Osteoblast (primary cell): ENCODE measurements around the gene KIF14. TPM values are rescaled to one million over a fixed set of nuclear protein-coding genes. Genes with fewer than 3 reads are reported as not detected.

Source experiments
- DNase-seq: peaks from one replicate; pipeline ENCODE4 v3.0.0; 2011; ENCODE audit warnings: low spot score, mixed read lengths; ENCODE audit not compliant: insufficient read length; ENCODE audit errors: missing footprints
- H2AFZ ChIP-seq: 2 replicates; pipeline ENCODE4 v1.6.0; 2011; ENCODE audit warnings: mild to moderate bottlenecking, low read length
- H3K27ac ChIP-seq: 2 replicates; pipeline ENCODE4 v1.5.1; 2011; ENCODE audit warnings: mild to moderate bottlenecking, low read depth, low read length, moderate library complexity
- H3K27me3 ChIP-seq: 2 replicates; pipeline ENCODE4 v1.6.0; 2012; ENCODE audit warnings: mild to moderate bottlenecking, control low read depth, inconsistent platforms, low read length, moderate library complexity; ENCODE audit not compliant: insufficient read depth
- H3K36me3 ChIP-seq: 2 replicates; pipeline ENCODE4 v1.5.1; 2011; ENCODE audit warnings: mild to moderate bottlenecking, low read length, control low read depth, moderate library complexity; ENCODE audit not compliant: insufficient read depth
- H3K4me1 ChIP-seq: 2 replicates; pipeline ENCODE4 v1.5.1; 2011; ENCODE audit warnings: mild to moderate bottlenecking, low read length, control low read depth, moderate library complexity; ENCODE audit not compliant: insufficient read depth
- H3K4me2 ChIP-seq: 2 replicates; pipeline ENCODE4 v1.6.0; 2011; ENCODE audit warnings: mild to moderate bottlenecking, low read length; ENCODE audit not compliant: insufficient read depth
- H3K4me3 ChIP-seq: fragments of 200-600 bp; sonication (generic); 3 replicates; pipeline ENCODE4 v1.5.1; 2012; ENCODE audit warnings: mild to moderate bottlenecking, low read length, inconsistent platforms; ENCODE audit not compliant: insufficient read depth
- H3K79me2 ChIP-seq: 2 replicates; pipeline ENCODE4 v1.6.0; 2012; ENCODE audit warnings: mild to moderate bottlenecking, low read length, control low read depth, inconsistent platforms; ENCODE audit not compliant: insufficient read depth
- H3K9me3 ChIP-seq: 2 replicates; pipeline ENCODE4 v1.5.1; 2011; ENCODE audit warnings: low read depth, low read length, control low read depth
- H4K20me1 ChIP-seq: 2 replicates; pipeline ENCODE4 v1.6.0; 2012; ENCODE audit warnings: mild to moderate bottlenecking, low read length, control low read depth; ENCODE audit not compliant: insufficient read depth
- CTCF ChIP-seq: IDR thresholded peaks from 2 replicates; pipeline ENCODE4 v1.5.1; 2011; ENCODE audit warnings: mild to moderate bottlenecking, low read depth, low read length, moderate library complexity; ENCODE audit errors: extremely low read depth
- total RNA-seq: library from RNA; depleted of rRNA; stranded (reverse); fragments of >200 nt; gene quantifications from 2 replicates; pipeline ENCODE4 v1.2.3, GENCODE V29; 2012

Gene KIF14
- total RNA-seq, 1 donor, result 1.8 TPM

GRCh38 chr1:200646515-200646914 lies 26.0 kb upstream of the KIF14 start:
- Histone ChIP-seq H3K36me3 (peaks cover 13% of the 10 kb centered on the region), H3K4me2 (no peak overlapping the region), H3K4me1 (no peaks in the 10 kb centered on the region), H3K27ac (no peak overlapping the region), H4K20me1 (no peaks in the 10 kb centered on the region), H3K9me3 (no peaks in the 10 kb centered on the region), H3K79me2 (no peaks in the 10 kb centered on the region), H2AFZ (no peak overlapping the region), H3K4me3 (no peak overlapping the region), H3K27me3 (no peaks in the 10 kb centered on the region)
- TF ChIP-seq CTCF, result no peak
- DNase-seq, result no peak

GRCh38 chr1:200644021-200644420 lies 23.5 kb upstream of the KIF14 start:
- Histone ChIP-seq H2AFZ (no peak overlapping the region), H4K20me1 (no peaks in the 10 kb centered on the region), H3K79me2 (no peaks in the 10 kb centered on the region), H3K36me3 (peaks cover 13% of the 10 kb centered on the region), H3K27me3 (no peaks in the 10 kb centered on the region), H3K4me3 (no peak overlapping the region), H3K4me2 (no peak overlapping the region), H3K27ac (no peak overlapping the region), H3K4me1 (peaks cover 10% of the 10 kb centered on the region), H3K9me3 (no peaks in the 10 kb centered on the region)
- no peak for TF ChIP-seq CTCF
- DNase-seq, result no peak

GRCh38 chr1:200642481-200642880 lies 21.9 kb upstream of the KIF14 start:
- H3K27me3 ChIP-seq, result no peaks in the 10 kb centered on the region
- no peak for TF ChIP-seq CTCF
- H2AFZ ChIP-seq, result no peak overlapping the region
- H3K36me3 ChIP-seq, result peaks cover 4% of the 10 kb centered on the region
- peaks cover 10% of the 10 kb centered on the region for H3K4me1 ChIP-seq
- H3K4me3 ChIP-seq, result no peak overlapping the region
- H3K79me2 ChIP-seq, result no peaks in the 10 kb centered on the region
- H3K4me2 ChIP-seq, result no peak overlapping the region
- no peaks in the 10 kb centered on the region for H4K20me1 ChIP-seq
- no peak for DNase-seq
- H3K27ac ChIP-seq, result no peak overlapping the region
- H3K9me3 ChIP-seq, result no peaks in the 10 kb centered on the region

DNA sequence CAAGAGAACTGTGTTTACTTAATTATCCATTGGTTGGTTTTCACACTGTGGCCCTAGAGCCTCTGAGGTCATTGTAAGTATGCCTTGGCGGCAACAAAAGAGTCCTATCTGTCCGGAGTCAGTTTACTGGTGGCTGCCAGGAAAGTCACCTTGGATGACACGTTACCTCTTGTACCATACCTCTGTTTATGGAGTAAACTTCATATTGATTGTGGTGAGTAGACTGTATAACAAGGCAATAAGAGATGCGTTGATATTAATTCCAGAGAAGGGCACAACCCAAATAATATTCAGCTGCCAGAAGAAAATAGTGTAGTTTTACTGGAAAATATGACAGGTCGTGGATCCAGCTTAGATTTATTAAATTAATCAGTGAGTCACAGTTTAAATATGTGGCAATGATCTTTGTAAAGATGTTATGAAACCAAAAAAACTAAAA lies 20.4 kb upstream of the KIF14 start:
- Histone ChIP-seq H3K4me3 (no peak overlapping the region), H3K4me1 (peaks cover 10% of the 10 kb centered on the region), H4K20me1 (no peaks in the 10 kb centered on the region), H2AFZ (no peak overlapping the region), H3K27ac (no peak overlapping the region), H3K27me3 (no peaks in the 10 kb centered on the region), H3K9me3 (no peaks in the 10 kb centered on the region), H3K4me2 (no peak overlapping the region), H3K79me2 (no peaks in the 10 kb centered on the region), H3K36me3 (no peaks in the 10 kb centered on the region)
- no peak for TF ChIP-seq CTCF
- DNase-seq, result no peak
